ENCODE measurements around the gene MPI.

DNA sequence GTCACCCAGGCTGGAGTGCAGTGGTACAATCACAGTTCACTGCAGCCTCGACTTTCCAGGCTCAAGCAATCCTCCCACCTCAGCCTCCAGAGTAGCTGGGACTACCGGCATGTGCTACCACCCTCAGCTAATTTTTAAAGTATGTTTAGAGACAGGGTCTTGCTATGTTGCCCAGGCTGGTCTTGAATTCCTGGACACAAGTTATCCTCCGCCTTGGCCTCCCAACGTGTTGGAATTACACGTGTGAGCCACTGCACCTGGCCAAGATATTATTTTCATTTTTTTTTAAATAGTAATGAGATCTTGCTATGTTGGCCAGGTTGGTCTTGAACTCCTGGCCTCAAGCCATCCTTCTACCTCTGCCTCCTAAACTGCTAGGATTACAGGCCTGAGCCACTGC is 4.4 kb upstream of the MPI start:
- TF ChIP-seq SIRT6 (IDR thresholded peaks at IDR 0.05; ENCODE audit: low read length) (no peak), YY1 (IDR thresholded peaks at IDR 0.05; ENCODE audit: low read depth, low read length) (no peak), EZH2 (IDR thresholded peaks at IDR 0.05; ENCODE audit: low read depth, low read length, severe bottlenecking) (no peak), POLR2A (IDR thresholded peaks at IDR 0.05; ENCODE audit: control extremely low read depth in 1 of 2, low read depth in 2 of 2, low read length in 2 of 2) (no peak), EP300 (IDR thresholded peaks at IDR 0.05; ENCODE audit: borderline replicate concordance in 1 of 2, low read depth in 2 of 2, low read length in 2 of 2) (no peak), RAD21 (IDR thresholded peaks at IDR 0.05 in 1 of 2, conservative IDR thresholded peaks at IDR 0.05 in 1 of 2; ENCODE audit: low read depth in 2 of 2, low read length in 2 of 2) (no peak), CEBPB (IDR thresholded peaks at IDR 0.05; ENCODE audit: low read depth, low read length) (no peak), BRCA1 (IDR thresholded peaks at IDR 0.05; ENCODE audit: low read depth, low read length) (no peak), JUN (IDR thresholded peaks at IDR 0.05; ENCODE audit: low read depth, low read length) (no peak), BCL11A (IDR thresholded peaks at IDR 0.05; ENCODE audit: low read depth in 2 of 2, low read length in 2 of 2) (no peak), POLR2AphosphoS5 (IDR thresholded peaks at IDR 0.05; ENCODE audit: low read depth, low read length) (no peak), ZNF274 (IDR thresholded peaks at IDR 0.05; ENCODE audit: borderline replicate concordance, extremely low read depth, low read length) (no peak)
- TF ChIP-seq, protein P1, sequence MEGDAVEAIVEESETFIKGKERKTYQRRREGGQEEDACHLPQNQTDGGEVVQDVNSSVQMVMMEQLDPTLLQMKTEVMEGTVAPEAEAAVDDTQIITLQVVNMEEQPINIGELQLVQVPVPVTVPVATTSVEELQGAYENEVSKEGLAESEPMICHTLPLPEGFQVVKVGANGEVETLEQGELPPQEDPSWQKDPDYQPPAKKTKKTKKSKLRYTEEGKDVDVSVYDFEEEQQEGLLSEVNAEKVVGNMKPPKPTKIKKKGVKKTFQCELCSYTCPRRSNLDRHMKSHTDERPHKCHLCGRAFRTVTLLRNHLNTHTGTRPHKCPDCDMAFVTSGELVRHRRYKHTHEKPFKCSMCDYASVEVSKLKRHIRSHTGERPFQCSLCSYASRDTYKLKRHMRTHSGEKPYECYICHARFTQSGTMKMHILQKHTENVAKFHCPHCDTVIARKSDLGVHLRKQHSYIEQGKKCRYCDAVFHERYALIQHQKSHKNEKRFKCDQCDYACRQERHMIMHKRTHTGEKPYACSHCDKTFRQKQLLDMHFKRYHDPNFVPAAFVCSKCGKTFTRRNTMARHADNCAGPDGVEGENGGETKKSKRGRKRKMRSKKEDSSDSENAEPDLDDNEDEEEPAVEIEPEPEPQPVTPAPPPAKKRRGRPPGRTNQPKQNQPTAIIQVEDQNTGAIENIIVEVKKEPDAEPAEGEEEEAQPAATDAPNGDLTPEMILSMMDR (IDR thresholded peaks at IDR 0.05; ENCODE audit: control extremely low read depth in 1 of 3, insufficient read depth in 1 of 3, low read depth in 1 of 3, low read length in 3 of 3), result no peak
